Thoracic aorta (tissue), 2 donors: Measurements from ENCODE around the gene SNRPB. TPM values are rescaled to one million over a fixed set of nuclear protein-coding genes. Genes with fewer than 3 reads are reported as not detected.
A peak's percentile ranks its signal among the peaks of the same experiment; 100 is the strongest.

Experiments
- ATAC-seq: fragments of 150-250 bp; one replicate; pipeline ENCODE4 v1.8.0; 2017; ENCODE audit warnings: low read depth; ENCODE audit not compliant: insufficient number of reproducible peaks, low FRiP score
- DNase-seq: peaks from one replicate; pipeline ENCODE4 v3.0.0-alpha.2; 2020; ENCODE audit warnings: low spot score
- H3K27ac ChIP-seq, 2 donors: fragments of 200-600 bp; sonication (generic); 1 replicate in 1 of 2; 2 replicates in 1 of 2; pipeline ENCODE4 v1.5.1; 2016; ENCODE audit warnings: mild to moderate bottlenecking in 2 of 2, moderate library complexity in 2 of 2
- H3K27me3 ChIP-seq: fragments of 200-600 bp; sonication (generic); replicated peaks from 2 replicates; pipeline ENCODE4 v1.6.0; 2016; ENCODE audit warnings: mild to moderate bottlenecking; ENCODE audit not compliant: insufficient read depth
- H3K36me3 ChIP-seq: fragments of 200-600 bp; sonication (generic); one replicate; pipeline ENCODE4 v1.5.1; 2016
- H3K4me1 ChIP-seq, 2 donors: fragments of 200-600 bp; sonication (generic); 1 replicate in 1 of 2; 2 replicates in 1 of 2; pipeline versions ENCODE4 v1.5.1 to v1.6.0; 2016; ENCODE audit warnings: low read depth in 2 of 2, mild to moderate bottlenecking in 1 of 2; ENCODE audit not compliant: control insufficient read depth in 1 of 2
- H3K4me3 ChIP-seq: fragments of 200-600 bp; sonication (generic); 2 replicates; pipeline ENCODE4 v1.5.1; 2016; ENCODE audit warnings: mild to moderate bottlenecking
- H3K9me3 ChIP-seq: fragments of 200-600 bp; sonication (generic); 2 replicates; pipeline ENCODE4 v1.5.1; 2016
- CTCF ChIP-seq: fragments of 200-600 bp; sonication (generic); IDR thresholded peaks from one replicate; pipeline ENCODE4 v1.5.1; 2019; ENCODE audit warnings: antibody characterized with exemption
- total RNA-seq, 2 donors: library from RNA; depleted of rRNA; stranded (reverse); fragments of >200 nt; gene quantifications; one replicate each; pipeline versions ENCODE4 v1.1.0 to v1.2.3, GENCODE V29; 2016

SNRPB gene
- total RNA-seq, 2 donors from 2014 or later = 107 to 153 TPM

- no peak for ATAC-seq
- H3K36me3 ChIP-seq = peaks cover 30% of the 10 kb centered on the region
- DNase-seq = no peak
- TF ChIP-seq CTCF = no peak
- H3K9me3 ChIP-seq = no peaks in the 10 kb centered on the region
- no peak overlapping the region for H3K27ac ChIP-seq
- H3K4me1 ChIP-seq = no peaks in the 10 kb centered on the region
- H3K4me3 ChIP-seq = no peak overlapping the region
- no peaks in the 10 kb centered on the region for H3K27me3 ChIP-seq
Observed at GRCh38 chr20:2480381-2480780, 9.8 kb upstream of the SNRPB start.

GRCh38 chr20:2476742-2477615 lies 6.4 kb upstream of the SNRPB start:
- DNase-seq = no peak
- no peak for TF ChIP-seq CTCF

GRCh38 chr20:2475850-2476741 lies 5.5 kb upstream of the SNRPB start:
- no peak for DNase-seq
- no peak for TF ChIP-seq CTCF

More at GRCh38 chr20:2476742-2477615, 6.4 kb upstream of the SNRPB start:
- Histone ChIP-seq H3K4me1 (no peaks in the 10 kb centered on the region), H3K27ac (no peak overlapping the region), H3K36me3 (peaks cover 6% of the 10 kb centered on the region), H3K9me3 (no peaks in the 10 kb centered on the region), H3K4me3 (no peak overlapping the region), H3K27me3 (no peaks in the 10 kb centered on the region)
- ATAC-seq = no peak

GRCh38 chr20:2473516-2473915 lies 2.9 kb upstream of the SNRPB start:
- Histone ChIP-seq H3K27ac (no peak overlapping the region), H3K4me1 (peaks cover 7 to 18% of the 10 kb centered on the region in 2 donors), H3K9me3 (no peaks in the 10 kb centered on the region), H3K27me3 (no peaks in the 10 kb centered on the region), H3K36me3 (no peaks in the 10 kb centered on the region), H3K4me3 (no peak overlapping the region)
- TF ChIP-seq CTCF = no peak
- DNase-seq (no peak), ATAC-seq (no peak)

More at GRCh38 chr20:2475850-2476741, 5.5 kb upstream of the SNRPB start:
- peaks cover 0 to 3% of the 10 kb centered on the region in 2 donors for H3K4me1 ChIP-seq
- peaks cover 6% of the 10 kb centered on the region for H3K36me3 ChIP-seq
- ATAC-seq = no peak
- H3K4me3 ChIP-seq = no peak overlapping the region
- no peak overlapping the region for H3K27ac ChIP-seq
- no peaks in the 10 kb centered on the region for H3K27me3 ChIP-seq
- no peaks in the 10 kb centered on the region for H3K9me3 ChIP-seq

GRCh38 chr20:2469991-2470422 lies 582 bp downstream of the SNRPB start:
- ATAC-seq (no peak), DNase-seq (no peak)
- TF ChIP-seq CTCF = no peak
- no peaks in the 10 kb centered on the region for H3K9me3 ChIP-seq
- H3K27ac ChIP-seq = peak overlapping the region; percentile 97
- H3K27me3 ChIP-seq = no peaks in the 10 kb centered on the region
- H3K36me3 ChIP-seq = peaks cover 27% of the 10 kb centered on the region
- peaks cover 11 to 20% of the 10 kb centered on the region in 2 donors for H3K4me1 ChIP-seq
- peak overlapping the region; percentile 96 for H3K4me3 ChIP-seq
